ENCODE measurements around the gene TMEM143.
A peak's percentile ranks its signal among the peaks of the same experiment; 100 is the strongest.
"Not testable (repeated sequence)": the region's sequence is repeated elsewhere in the genome, so short reads cannot be mapped to it uniquely, and the experiment has no call there.

Gene TMEM143

DNA sequence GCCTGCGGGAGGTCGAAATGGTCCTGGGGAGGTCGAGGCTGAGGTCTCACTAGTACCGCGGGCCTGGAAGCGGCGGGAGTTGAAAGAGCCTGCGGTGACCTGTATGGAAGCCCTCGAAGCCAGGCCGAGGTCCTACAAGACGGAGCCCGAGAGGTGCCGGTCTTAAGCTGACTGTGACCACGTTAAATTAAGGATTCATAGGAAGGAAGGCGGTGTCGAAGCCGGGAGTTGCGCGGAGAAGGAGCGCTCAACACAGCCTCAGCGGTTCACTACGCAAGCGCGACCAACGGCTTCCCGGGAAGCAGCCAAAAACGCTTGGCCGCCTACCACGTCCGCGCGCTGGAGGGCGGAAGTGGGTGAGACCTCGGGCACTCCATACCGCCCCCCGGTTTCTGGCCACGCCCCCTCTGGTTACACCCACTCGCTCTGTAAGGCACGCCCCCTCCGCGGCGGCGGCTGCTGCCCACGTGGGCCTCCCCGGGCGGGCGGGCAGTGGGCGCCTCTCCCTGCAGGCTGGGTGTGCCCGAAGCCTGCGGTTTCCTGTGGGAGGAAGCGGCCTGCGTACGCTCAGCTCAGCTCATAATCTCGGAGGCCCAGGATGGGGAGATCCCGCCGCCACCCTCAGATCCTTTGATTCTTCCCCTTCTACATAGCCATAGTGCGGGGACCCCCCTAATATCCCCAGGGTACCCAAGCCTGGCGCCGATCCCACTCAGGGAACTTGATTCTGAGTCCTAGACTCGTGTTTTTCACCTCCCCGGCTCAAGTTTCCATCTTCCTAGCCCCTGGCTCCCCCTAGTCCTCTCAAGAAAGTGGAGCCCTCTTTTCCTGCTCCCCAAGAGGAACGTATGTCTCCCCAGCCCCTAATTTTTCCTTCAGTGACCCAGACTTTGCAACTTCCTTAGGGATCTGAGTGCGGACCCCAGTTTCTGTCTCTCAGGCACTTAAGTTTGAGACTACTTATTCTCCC, 41.8 kb downstream of the TMEM143 start:
- TF ChIP-seq, protein P1, sequence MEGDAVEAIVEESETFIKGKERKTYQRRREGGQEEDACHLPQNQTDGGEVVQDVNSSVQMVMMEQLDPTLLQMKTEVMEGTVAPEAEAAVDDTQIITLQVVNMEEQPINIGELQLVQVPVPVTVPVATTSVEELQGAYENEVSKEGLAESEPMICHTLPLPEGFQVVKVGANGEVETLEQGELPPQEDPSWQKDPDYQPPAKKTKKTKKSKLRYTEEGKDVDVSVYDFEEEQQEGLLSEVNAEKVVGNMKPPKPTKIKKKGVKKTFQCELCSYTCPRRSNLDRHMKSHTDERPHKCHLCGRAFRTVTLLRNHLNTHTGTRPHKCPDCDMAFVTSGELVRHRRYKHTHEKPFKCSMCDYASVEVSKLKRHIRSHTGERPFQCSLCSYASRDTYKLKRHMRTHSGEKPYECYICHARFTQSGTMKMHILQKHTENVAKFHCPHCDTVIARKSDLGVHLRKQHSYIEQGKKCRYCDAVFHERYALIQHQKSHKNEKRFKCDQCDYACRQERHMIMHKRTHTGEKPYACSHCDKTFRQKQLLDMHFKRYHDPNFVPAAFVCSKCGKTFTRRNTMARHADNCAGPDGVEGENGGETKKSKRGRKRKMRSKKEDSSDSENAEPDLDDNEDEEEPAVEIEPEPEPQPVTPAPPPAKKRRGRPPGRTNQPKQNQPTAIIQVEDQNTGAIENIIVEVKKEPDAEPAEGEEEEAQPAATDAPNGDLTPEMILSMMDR (conservative IDR thresholded peaks at IDR 0.05), result no peak
- H3K27ac ChIP-seq, result peak overlapping the region; percentile 88

DNA sequence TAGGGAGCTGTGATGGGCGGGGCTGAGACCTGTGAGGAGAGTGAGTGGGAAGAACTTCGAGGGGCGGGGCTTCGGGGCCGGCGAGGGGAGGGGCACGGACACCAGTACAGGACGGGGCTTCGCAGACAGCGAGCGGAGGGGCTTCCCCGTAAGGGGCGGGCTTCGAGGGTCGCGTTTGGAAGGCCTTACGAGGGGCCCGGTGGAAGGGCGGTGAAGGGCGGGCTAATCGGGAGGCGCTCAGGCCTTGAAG, 42.4 kb downstream of the TMEM143 start:
- H3K27ac ChIP-seq, result peak overlapping the region; percentile 88
- TF ChIP-seq, protein P1 (conservative IDR thresholded peaks at IDR 0.05), result no peak

DNA sequence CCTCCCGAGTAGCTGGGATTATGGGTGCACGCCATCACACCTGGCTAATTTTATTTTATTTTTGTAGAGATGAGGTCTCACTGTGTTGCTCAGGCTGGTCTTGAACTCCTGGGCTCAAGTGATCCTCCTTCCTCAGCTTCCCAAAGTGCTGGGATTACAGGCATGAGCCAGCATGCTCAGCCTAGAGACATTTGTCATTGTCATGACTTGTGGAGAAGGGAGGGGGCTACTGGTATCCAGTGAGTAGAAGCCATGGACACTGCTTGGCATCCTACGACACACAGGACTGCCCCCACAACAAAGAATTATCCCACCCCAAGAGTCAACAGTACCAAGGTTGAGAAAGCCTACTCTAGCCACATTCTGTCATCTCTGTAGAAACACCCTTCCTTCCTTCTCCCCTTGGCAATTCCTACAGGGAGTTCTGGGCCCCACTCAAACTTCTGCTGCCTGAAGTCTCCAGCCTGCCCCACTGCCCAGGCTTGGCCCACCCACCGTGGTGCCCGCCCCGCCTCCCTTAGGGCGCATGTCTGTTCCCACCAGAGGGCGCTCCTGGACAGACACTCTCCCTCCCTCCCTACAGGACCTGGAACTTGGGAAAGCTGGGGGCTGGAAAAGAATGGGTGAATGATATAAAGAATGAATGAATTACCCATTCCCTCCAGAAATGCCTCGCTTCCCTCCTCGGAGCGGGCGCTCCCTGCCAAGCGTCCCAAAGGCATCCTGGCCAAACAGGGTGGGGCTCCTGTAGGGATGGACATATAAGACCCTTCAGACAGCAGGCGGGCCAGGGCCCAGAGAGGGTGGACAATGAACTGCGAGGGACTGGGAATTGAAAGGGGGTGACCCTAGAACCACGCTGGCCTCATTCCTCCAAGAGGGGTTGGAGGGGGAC, 43.8 kb downstream of the TMEM143 start:
- TF ChIP-seq, protein P1 (conservative IDR thresholded peaks at IDR 0.05), result peak; percentile 94
- H3K27ac ChIP-seq, result peak overlapping the region; percentile 88; the same call in 1 of the 2 replicates

DNA sequence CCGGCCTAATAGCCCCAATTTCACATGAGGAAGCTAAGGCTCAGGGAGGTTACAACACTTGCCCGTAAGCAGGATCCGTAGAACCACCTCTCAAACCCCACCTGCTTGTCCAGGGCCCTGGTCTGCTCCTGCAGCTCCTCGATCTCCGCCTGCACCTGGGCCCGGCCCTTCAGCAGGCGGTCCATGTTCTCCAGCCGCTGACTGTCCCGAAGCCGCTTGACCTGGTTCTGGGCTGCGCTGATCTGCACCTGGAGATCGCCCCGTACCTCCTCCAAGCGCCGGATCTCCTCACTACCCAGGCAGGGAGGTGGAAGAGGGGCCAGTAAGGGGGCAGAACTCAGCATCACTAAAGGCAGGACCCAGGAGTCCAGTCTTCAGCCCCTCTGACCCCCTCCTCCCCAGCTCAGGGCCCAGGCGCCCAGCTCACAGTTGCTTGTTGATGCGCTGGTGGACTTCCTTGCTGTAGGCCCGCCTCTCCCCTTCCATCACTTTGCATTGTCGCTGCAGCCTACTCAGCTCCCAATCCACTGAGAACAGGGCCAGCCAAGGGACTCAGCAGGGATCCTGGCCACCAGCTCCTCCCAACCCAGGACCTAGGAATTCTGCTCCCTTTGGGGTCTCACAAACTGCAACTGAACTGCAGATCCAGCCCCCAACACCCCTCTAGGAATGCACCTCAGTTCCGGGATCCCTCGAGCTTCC, 45.3 kb downstream of the TMEM143 start:
- H3K27ac ChIP-seq, result no peak overlapping the region
- TF ChIP-seq, protein P1 (conservative IDR thresholded peaks at IDR 0.05), result no peak

DNA sequence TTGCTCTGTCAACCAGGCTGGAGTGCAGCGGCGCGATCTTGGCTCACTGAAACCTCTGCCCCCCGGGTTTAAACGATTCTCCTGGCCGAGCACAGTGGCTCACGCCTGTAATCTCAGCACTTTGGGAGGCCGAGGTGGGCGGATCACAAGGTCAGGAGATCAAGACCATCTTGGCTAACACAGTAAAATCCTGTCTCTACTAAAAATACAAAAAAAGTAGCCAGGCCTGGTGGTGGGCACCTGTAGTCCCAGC, 46.1 kb downstream of the TMEM143 start:
- not testable (repeated sequence) for H3K27ac ChIP-seq

DNA sequence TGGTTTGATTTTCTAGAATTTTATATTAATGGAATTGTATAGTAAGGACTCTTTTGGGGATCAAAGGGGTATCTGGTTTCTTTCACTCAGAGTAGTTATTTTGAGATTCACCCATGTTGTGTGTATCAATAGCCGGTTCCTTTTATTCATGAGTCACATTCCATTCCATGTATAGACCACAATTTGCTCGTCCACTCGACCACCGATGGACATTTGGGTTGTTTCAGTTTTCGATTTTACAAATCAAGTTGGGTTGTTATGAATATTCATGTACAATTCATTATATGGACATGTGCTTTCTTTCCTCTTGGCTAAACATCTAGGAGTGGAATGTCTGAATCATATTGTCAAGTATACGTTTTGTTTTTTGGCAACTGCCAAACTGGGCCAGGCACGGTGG, 48.0 kb downstream of the TMEM143 start:
- no peak overlapping the region for H3K27ac ChIP-seq
- TF ChIP-seq, protein P1 (conservative IDR thresholded peaks at IDR 0.05), result no peak

DNA sequence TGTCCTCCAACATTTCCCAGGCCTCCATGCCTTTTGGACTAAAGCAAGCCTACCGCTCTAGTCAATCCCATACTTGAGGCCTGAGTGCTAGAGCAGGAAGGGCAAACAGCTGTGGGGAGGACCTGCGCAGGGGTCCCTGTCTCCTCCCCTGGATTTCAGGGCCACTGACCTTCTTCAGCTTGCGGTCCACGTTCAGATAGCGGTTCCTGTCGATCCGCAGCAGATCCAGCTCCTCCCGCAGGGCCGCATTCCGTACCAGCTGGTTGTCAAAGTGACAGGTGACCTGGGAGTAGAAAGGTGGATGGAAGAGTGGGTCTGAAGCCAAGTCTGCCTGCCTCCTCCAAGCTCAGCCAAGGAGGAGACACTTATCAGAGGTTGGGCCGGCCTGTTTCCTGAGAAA, 52.4 kb downstream of the TMEM143 start:
- TF ChIP-seq, protein P1 (conservative IDR thresholded peaks at IDR 0.05), result no peak
- H3K27ac ChIP-seq, result no peak overlapping the region

Measured in VCaP (cell line).